Measurements from ENCODE around the gene GNA12.
"Not testable (repeated sequence)": the region's sequence is repeated elsewhere in the genome, so short reads cannot be mapped to it uniquely, and the experiment has no call there.

Gene GNA12

GRCh38 chr7:2754086-2754485, 90.0 kb downstream of the GNA12 start:
- ChIA-PET CTCF (interaction anchor here (1.2 kb wide), 1 partner anchor 83 kb away, joined by 3 read pairs; no protein-coding TSS in a partner anchor), POLR2A (no interaction called here)
- DNase-seq (ENCODE audit: low read depth, low spot score), result no peak
- no peak for TF ChIP-seq CTCF (IDR thresholded peaks at IDR 0.05; ENCODE audit: insufficient read depth, low read length, missing control alignments)
- no peak overlapping the region for H3K4me3 ChIP-seq (ENCODE audit: low read depth, low read length)

GRCh38 chr7:2753148-2753547, 91.0 kb downstream of the GNA12 start:
- no peak for DNase-seq (ENCODE audit: low read depth, low spot score)
- CTCF ChIA-PET, result interaction anchor here (1.2 kb wide), 1 partner anchor 82 kb away, joined by 3 read pairs; no protein-coding TSS in a partner anchor
- no peak overlapping the region for H3K4me3 ChIP-seq (ENCODE audit: low read depth, low read length)
- POLR2A ChIA-PET, result no interaction called here
- TF ChIP-seq CTCF (IDR thresholded peaks at IDR 0.05; ENCODE audit: insufficient read depth, low read length, missing control alignments), result no peak

- DNase-seq (ENCODE audit: low read depth, low spot score), result no peak
- POLR2A ChIA-PET, result no interaction called here
Observed at GRCh38 chr7:2751086-2751485, 93.0 kb downstream of the GNA12 start.

GRCh38 chr7:2750004-2750407, 94.1 kb downstream of the GNA12 start:
- no peak overlapping the region for H3K4me3 ChIP-seq (ENCODE audit: low read depth, low read length)
- no peak for TF ChIP-seq CTCF (IDR thresholded peaks at IDR 0.05; ENCODE audit: insufficient read depth, low read length, missing control alignments)
- POLR2A ChIA-PET, result no interaction called here
- CTCF ChIA-PET, result interaction anchor here (1.1 to 1.6 kb wide), 2 partner anchors 29 to 115 kb away, joined by 3 read pairs; no protein-coding TSS in a partner anchor
- no peak for DNase-seq (ENCODE audit: low read depth, low spot score)

More at GRCh38 chr7:2751086-2751485, 93.0 kb downstream of the GNA12 start:
- TF ChIP-seq CTCF (IDR thresholded peaks at IDR 0.05; ENCODE audit: insufficient read depth, low read length, missing control alignments), result no peak
- no peak overlapping the region for H3K4me3 ChIP-seq (ENCODE audit: low read depth, low read length)
- CTCF ChIA-PET, result interaction anchor here (0.8 to 1.6 kb wide), 2 partner anchors 10 to 28 kb away, joined by 3 to 6 read pairs; no protein-coding TSS in a partner anchor

- DNase-seq (ENCODE audit: low read depth, low spot score); CTCF ChIA-PET; POLR2A ChIA-PET; H3K4me3 ChIP-seq (ENCODE audit: low read depth, low read length): not testable (repeated sequence)
Observed at GRCh38 chr7:2748684-2749083, 95.4 kb downstream of the GNA12 start.

- H3K4me3 ChIP-seq (ENCODE audit: low read depth, low read length); DNase-seq (ENCODE audit: low read depth, low spot score); CTCF ChIA-PET; POLR2A ChIA-PET: not testable (repeated sequence)
Observed at GRCh38 chr7:2743523-2744185, 100.5 kb downstream of the GNA12 start.

- TF ChIP-seq CTCF (IDR thresholded peaks at IDR 0.05; ENCODE audit: insufficient read depth, low read length, missing control alignments), result no peak
- ChIA-PET CTCF (interaction anchor here (1.0 to 3.0 kb wide), 4 partner anchors 10 to 30 kb away, joined by 3 to 13 read pairs (median 5); no protein-coding TSS in a partner anchor), POLR2A (no interaction called here)
- no peak overlapping the region for H3K4me3 ChIP-seq (ENCODE audit: low read depth, low read length)
- no peak for DNase-seq (ENCODE audit: low read depth, low spot score)
Observed at GRCh38 chr7:2738766-2739549, 105.2 kb downstream of the GNA12 start.
